Hepatocyte (in vitro differentiated cells): ENCODE measurements around the gene FSTL3. TPM values are rescaled to one million over a fixed set of nuclear protein-coding genes. Genes with fewer than 3 reads are reported as not detected.
A peak's percentile ranks its signal among the peaks of the same experiment; 100 is the strongest.

ENCODE experiments used
- DNase-seq: peaks from one replicate; pipeline ENCODE4 v3.0.0-alpha.2; 2016; ENCODE audit warnings: low spot score
- H2AFZ ChIP-seq: fragments of 200-600 bp; sonication (generic); 2 replicates; pipeline ENCODE4 v1.6.0; 2016; ENCODE audit warnings: antibody characterized with exemption, mild to moderate bottlenecking
- H3K27ac ChIP-seq: fragments of 200-600 bp; sonication (generic); 2 replicates; pipeline ENCODE4 v1.5.1; 2016; ENCODE audit warnings: mild to moderate bottlenecking
- H3K27me3 ChIP-seq: fragments of 200-600 bp; sonication (generic); 2 replicates; pipeline ENCODE4 v1.6.1; 2016
- H3K36me3 ChIP-seq: fragments of 200-600 bp; sonication (generic); replicated peaks from 2 replicates; pipeline ENCODE4 v1.5.1; 2016; ENCODE audit warnings: low read depth; ENCODE audit not compliant: insufficient read depth
- H3K4me1 ChIP-seq: fragments of 200-600 bp; sonication (generic); 2 replicates; pipeline ENCODE4 v1.5.1; 2016; ENCODE audit warnings: mild to moderate bottlenecking, moderate library complexity; ENCODE audit not compliant: insufficient read depth
- H3K4me2 ChIP-seq: fragments of 200-600 bp; sonication (generic); 2 replicates; pipeline ENCODE4 v1.6.0; 2016
- H3K4me3 ChIP-seq: fragments of 200-600 bp; sonication (generic); 2 replicates; pipeline ENCODE4 v1.5.1; 2016; ENCODE audit warnings: mild to moderate bottlenecking
- H3K79me2 ChIP-seq: fragments of 200-600 bp; sonication (generic); 2 replicates; pipeline ENCODE4 v1.6.0; 2017; ENCODE audit warnings: mild to moderate bottlenecking
- H3K9me2 ChIP-seq: fragments of 200-600 bp; sonication (generic); replicated peaks from 2 replicates; pipeline ENCODE4 v1.6.0; 2017; ENCODE audit warnings: mild to moderate bottlenecking; ENCODE audit not compliant: insufficient read depth
- H3K9me3 ChIP-seq: fragments of 200-600 bp; sonication (generic); 2 replicates; pipeline ENCODE4 v1.5.1; 2016; ENCODE audit warnings: low read depth, mild to moderate bottlenecking
- H4K20me1 ChIP-seq: fragments of 200-600 bp; sonication (generic); 2 replicates; pipeline ENCODE4 v1.6.0; 2016; ENCODE audit warnings: mild to moderate bottlenecking; ENCODE audit not compliant: insufficient read depth, poor library complexity, severe bottlenecking
- EZH2 ChIP-seq: fragments of 200-600 bp; sonication (generic); IDR thresholded peaks from 2 replicates; pipeline ENCODE4 v1.6.1; 2016; ENCODE audit warnings: antibody characterized with exemption, mild to moderate bottlenecking, borderline replicate concordance
- EZH2phosphoT487 ChIP-seq: fragments of 200-600 bp; sonication (generic); IDR thresholded peaks from one replicate; pipeline ENCODE4 v1.6.1; 2018; ENCODE audit warnings: antibody characterized with exemption, mild to moderate bottlenecking, low read depth, moderate library complexity; ENCODE audit not compliant: unreplicated experiment, severe bottlenecking
- WGBS: methylation state at CpG from one replicate; pipeline ENCODE4 v1.1.6; 2016; ENCODE audit warnings: low lambda C conversion rate; ENCODE audit errors: missing lambda C conversion rate; 5-methylcytosine and 5-hydroxymethylcytosine counted together
- polyA plus RNA-seq: library from polyadenylated mRNA; unstranded; fragments of >200 nt; fragmentation: Nextera tagmentation; extraction: Ambion mirVana; gene quantifications from 2 replicates; pipeline ENCODE4 v1.2.1, GENCODE V29; 2016
- total RNA-seq: library from RNA; depleted of rRNA; stranded (reverse); fragments of >200 nt; gene quantifications from 2 replicates; pipeline ENCODE4 v1.2.3, GENCODE V29; 2014
- TF ChIP-seq, protein P1 (sequence below): fragments of 200-600 bp; sonication (generic); IDR thresholded peaks from 2 replicates; pipeline ENCODE4 v1.5.1; 2016; ENCODE audit warnings: antibody characterized with exemption, mild to moderate bottlenecking; ENCODE audit not compliant: poor library complexity

FSTL3 gene
- total and polyA plus RNA-seq, 2 experiments from 2014 or later: 131 to 171 TPM

DNA sequence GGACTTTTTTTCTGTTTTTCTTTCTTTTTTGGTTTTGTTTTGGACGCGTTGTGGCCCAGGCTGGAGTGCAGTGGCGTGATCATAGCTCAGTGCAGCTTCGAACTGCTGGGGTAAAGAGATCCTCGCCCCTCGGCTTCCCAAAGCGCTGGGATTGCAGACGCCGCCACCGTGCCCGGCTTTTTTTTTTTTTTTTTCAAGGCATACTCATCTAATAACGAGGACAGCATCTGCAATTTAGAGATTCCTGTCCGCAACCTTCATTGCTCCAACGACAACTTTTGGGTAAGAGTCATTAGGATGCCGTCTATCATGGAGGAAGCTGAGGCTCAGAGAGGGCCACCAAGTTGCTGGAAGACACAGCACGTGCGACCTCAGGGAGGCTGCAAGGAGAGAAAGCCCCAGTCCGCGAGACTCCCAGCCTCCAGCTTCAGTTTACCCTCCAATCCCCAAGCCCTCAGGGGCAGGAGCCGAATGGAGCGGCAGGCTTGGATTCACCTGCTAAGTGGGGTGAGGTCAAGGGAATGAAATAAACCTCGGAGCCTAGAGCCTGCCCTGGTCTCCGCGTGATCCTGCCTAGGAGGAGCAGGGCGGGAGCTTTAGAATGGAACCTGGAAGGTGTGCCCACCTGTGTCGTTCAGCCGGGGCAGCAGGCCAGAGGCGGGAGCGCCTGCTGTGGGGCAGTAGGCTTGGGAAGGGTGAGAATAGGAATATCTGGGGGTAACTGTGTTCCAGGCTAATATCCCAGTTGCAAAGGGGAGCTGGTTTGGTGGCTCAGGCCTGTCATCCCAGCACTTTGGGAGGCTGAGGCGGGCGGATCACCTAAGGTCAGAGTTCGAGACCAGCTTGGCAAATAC is 42.2 kb upstream of the FSTL3 start:
- WGBS: 30% methylated on average over 32 of the region's 32 CpGs
- Histone ChIP-seq H3K4me2 (peak overlapping the region; percentile 93), H3K79me2 (peaks cover 32% of the 10 kb centered on the region), H3K4me3 (peak overlapping the region; percentile 70), H4K20me1 (no peaks in the 10 kb centered on the region), H3K27me3 (no peaks in the 10 kb centered on the region), H3K9me3 (no peaks in the 10 kb centered on the region), H3K4me1 (peaks cover 12% of the 10 kb centered on the region), H2AFZ (peak overlapping the region; percentile 87), H3K9me2 (no peaks in the 10 kb centered on the region), H3K36me3 (no peaks in the 10 kb centered on the region), H3K27ac (no peak overlapping the region)
- DNase-seq: no peak
- TF ChIP-seq EZH2phosphoT487: no peak
- TF ChIP-seq, protein P1, sequence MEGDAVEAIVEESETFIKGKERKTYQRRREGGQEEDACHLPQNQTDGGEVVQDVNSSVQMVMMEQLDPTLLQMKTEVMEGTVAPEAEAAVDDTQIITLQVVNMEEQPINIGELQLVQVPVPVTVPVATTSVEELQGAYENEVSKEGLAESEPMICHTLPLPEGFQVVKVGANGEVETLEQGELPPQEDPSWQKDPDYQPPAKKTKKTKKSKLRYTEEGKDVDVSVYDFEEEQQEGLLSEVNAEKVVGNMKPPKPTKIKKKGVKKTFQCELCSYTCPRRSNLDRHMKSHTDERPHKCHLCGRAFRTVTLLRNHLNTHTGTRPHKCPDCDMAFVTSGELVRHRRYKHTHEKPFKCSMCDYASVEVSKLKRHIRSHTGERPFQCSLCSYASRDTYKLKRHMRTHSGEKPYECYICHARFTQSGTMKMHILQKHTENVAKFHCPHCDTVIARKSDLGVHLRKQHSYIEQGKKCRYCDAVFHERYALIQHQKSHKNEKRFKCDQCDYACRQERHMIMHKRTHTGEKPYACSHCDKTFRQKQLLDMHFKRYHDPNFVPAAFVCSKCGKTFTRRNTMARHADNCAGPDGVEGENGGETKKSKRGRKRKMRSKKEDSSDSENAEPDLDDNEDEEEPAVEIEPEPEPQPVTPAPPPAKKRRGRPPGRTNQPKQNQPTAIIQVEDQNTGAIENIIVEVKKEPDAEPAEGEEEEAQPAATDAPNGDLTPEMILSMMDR: no peak
- no peak for TF ChIP-seq EZH2

GRCh38 chr19:634975-635652 is 41.1 kb upstream of the FSTL3 start:
- no peak for DNase-seq
- TF ChIP-seq EZH2phosphoT487: no peak
- no peak for TF ChIP-seq EZH2
- Histone ChIP-seq H4K20me1 (no peaks in the 10 kb centered on the region), H3K9me3 (no peaks in the 10 kb centered on the region), H3K27me3 (no peaks in the 10 kb centered on the region), H3K4me3 (no peak overlapping the region), H3K4me1 (peaks cover 12% of the 10 kb centered on the region), H3K36me3 (no peaks in the 10 kb centered on the region), H3K9me2 (no peaks in the 10 kb centered on the region), H3K4me2 (no peak overlapping the region), H2AFZ (no peak overlapping the region), H3K79me2 (peaks cover 30% of the 10 kb centered on the region), H3K27ac (no peak overlapping the region)
- WGBS: 99% methylated on average over 15 of the region's 16 CpGs

DNA sequence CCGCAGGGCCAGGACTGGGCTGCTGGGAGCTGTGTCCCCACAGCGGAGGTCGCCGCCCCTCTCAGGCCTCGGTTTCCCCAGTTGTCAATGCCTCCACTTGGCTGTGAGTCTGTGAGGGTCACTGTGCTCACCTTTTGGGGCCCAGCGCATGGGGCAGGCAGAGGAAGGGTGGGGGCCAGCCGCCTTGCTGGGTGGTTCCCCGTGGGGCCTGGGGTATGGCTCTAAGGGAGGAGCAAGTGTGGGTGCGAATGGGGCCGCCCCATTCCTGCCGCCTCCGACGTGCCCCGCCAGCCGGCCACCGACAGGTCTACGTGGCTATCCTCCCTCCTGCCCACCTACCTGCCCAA is 37.3 kb upstream of the FSTL3 start:
- no peak overlapping the region for H3K27ac ChIP-seq
- peak overlapping the region; percentile 90 for H3K4me2 ChIP-seq
- no peaks in the 10 kb centered on the region for H3K9me2 ChIP-seq
- peak overlapping the region; percentile 33 for H2AFZ ChIP-seq
- H3K79me2 ChIP-seq: peaks cover 10% of the 10 kb centered on the region
- no peaks in the 10 kb centered on the region for H3K36me3 ChIP-seq
- H4K20me1 ChIP-seq: no peaks in the 10 kb centered on the region
- no peaks in the 10 kb centered on the region for H3K9me3 ChIP-seq
- H3K27me3 ChIP-seq: no peaks in the 10 kb centered on the region
- H3K4me3 ChIP-seq: no peak overlapping the region
- DNase-seq: no peak
- TF ChIP-seq EZH2: no peak
- no peak for TF ChIP-seq EZH2phosphoT487
- TF ChIP-seq, protein P1: no peak
- WGBS: 82% methylated on average over 16 of the region's 17 CpGs
- H3K4me1 ChIP-seq: peaks cover 5% of the 10 kb centered on the region
